ENCODE results near the gene ARHGDIG.

Gene ARHGDIG

GRCh38 chr16:262121-262745, 18.2 kb upstream of the ARHGDIG start:
- TF ChIP-seq, protein P1, sequence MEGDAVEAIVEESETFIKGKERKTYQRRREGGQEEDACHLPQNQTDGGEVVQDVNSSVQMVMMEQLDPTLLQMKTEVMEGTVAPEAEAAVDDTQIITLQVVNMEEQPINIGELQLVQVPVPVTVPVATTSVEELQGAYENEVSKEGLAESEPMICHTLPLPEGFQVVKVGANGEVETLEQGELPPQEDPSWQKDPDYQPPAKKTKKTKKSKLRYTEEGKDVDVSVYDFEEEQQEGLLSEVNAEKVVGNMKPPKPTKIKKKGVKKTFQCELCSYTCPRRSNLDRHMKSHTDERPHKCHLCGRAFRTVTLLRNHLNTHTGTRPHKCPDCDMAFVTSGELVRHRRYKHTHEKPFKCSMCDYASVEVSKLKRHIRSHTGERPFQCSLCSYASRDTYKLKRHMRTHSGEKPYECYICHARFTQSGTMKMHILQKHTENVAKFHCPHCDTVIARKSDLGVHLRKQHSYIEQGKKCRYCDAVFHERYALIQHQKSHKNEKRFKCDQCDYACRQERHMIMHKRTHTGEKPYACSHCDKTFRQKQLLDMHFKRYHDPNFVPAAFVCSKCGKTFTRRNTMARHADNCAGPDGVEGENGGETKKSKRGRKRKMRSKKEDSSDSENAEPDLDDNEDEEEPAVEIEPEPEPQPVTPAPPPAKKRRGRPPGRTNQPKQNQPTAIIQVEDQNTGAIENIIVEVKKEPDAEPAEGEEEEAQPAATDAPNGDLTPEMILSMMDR (IDR thresholded peaks at IDR 0.05; ENCODE audit: insufficient read depth, low read length, missing control alignments) = no peak
- no peak overlapping the region for H3K4me3 ChIP-seq (ENCODE audit: low read depth, low read length)
- DNase-seq (ENCODE audit: low read depth, low spot score) = no peak
- ChIA-PET CTCF (no interaction called here), POLR2A (no interaction called here)

DNA sequence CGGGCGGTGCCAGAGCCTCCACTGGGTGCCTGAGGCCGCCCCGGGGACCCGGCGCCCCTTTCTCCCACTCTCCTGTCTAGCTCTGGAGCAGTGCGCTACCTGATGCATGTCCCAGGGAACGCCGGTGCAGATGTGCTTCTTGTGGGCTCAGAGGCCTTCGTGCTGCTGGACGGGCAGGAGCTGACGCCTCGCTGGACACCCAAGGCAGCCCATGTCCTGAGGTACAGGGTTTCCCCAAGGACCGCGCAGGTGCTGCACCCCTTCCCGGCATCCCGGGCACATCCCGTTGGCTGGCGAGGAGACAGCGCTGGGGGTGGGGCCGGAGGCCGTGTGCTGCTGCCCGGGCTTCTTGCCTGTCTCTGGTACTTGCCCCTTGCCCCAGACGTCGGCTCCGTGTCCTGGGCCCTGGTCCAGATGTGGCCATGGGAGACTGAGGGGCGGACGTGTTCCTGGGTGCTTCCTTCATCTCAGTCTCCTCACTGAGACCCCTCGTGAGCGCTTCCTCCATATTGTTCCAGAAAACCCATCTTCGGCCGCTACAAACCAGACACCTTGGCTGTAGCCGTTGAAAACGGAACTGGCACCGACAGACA, 17.1 kb upstream of the ARHGDIG start:
- TF ChIP-seq, protein P1 (IDR thresholded peaks at IDR 0.05; ENCODE audit: insufficient read depth, low read length, missing control alignments) = no peak
- H3K4me3 ChIP-seq (ENCODE audit: low read depth, low read length) = no peak overlapping the region
- ChIA-PET POLR2A (no interaction called here), CTCF (no interaction called here)
- no peak for DNase-seq (ENCODE audit: low read depth, low spot score)

GRCh38 chr16:263944-264343, 16.4 kb upstream of the ARHGDIG start:
- CTCF ChIA-PET = no interaction called here
- TF ChIP-seq, protein P1 (IDR thresholded peaks at IDR 0.05; ENCODE audit: insufficient read depth, low read length, missing control alignments) = no peak
- no peak for DNase-seq (ENCODE audit: low read depth, low spot score)

GRCh38 chr16:264440-264951, 15.9 kb upstream of the ARHGDIG start:
- ChIA-PET POLR2A (no interaction called here), CTCF (no interaction called here)
- no peak overlapping the region for H3K4me3 ChIP-seq (ENCODE audit: low read depth, low read length)
- TF ChIP-seq, protein P1 (IDR thresholded peaks at IDR 0.05; ENCODE audit: insufficient read depth, low read length, missing control alignments) = no peak
- no peak for DNase-seq (ENCODE audit: low read depth, low spot score)

More at GRCh38 chr16:263944-264343, 16.4 kb upstream of the ARHGDIG start:
- H3K4me3 ChIP-seq (ENCODE audit: low read depth, low read length) = no peak overlapping the region
- POLR2A ChIA-PET = no interaction called here

DNA sequence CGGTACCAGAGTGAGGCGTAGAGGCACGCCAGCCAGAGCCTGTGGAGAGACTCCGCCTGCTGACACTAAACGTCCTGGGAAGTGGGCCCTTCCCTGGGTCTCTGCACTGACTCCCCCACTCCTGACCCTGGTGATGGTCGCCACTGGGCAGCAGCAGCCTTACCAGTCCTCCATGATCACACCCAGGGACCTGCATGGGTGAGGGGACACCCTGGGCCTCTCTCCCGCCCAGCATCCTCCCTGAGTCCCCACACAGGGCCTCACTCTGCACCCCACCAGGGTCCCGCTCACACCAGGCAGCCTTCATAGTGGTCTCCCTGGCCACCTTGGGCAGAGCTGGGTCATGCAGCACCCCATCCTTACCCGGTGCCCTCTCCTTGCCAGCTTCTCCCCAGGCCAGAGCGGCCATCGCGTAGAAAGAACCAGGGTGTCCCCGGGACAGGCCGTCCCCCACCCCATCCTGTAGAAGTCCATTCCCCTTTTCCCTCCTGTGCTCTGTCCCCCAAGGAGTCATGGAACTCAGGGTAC, 15.3 kb upstream of the ARHGDIG start:
- no peak overlapping the region for H3K4me3 ChIP-seq (ENCODE audit: low read depth, low read length)
- DNase-seq (ENCODE audit: low read depth, low spot score) = no peak
- POLR2A ChIA-PET = interaction anchor here (0.6 kb wide), 1 partner anchor 10 kb away, joined by 3 read pairs; no protein-coding TSS in a partner anchor
- CTCF ChIA-PET = no interaction called here
- TF ChIP-seq, protein P1 (IDR thresholded peaks at IDR 0.05; ENCODE audit: insufficient read depth, low read length, missing control alignments) = no peak

GRCh38 chr16:265711-266110, 14.7 kb upstream of the ARHGDIG start:
- TF ChIP-seq, protein P1 (IDR thresholded peaks at IDR 0.05; ENCODE audit: insufficient read depth, low read length, missing control alignments) = no peak
- POLR2A ChIA-PET = interaction anchor here (0.6 kb wide), 1 partner anchor 10 kb away, joined by 3 read pairs; no protein-coding TSS in a partner anchor
- no peak overlapping the region for H3K4me3 ChIP-seq (ENCODE audit: low read depth, low read length)
- DNase-seq (ENCODE audit: low read depth, low spot score) = no peak
- CTCF ChIA-PET = no interaction called here

Measured in AG04449 (cell line).